PFSK-1 (cell line): Measurements from ENCODE around the gene HS6ST3.

Experiments
- FOXP2 ChIP-seq: optimal IDR thresholded peaks from 2 replicates; pipeline ENCODE3; 2011; ENCODE audit warnings: borderline replicate concordance, control low read depth, inconsistent platforms; ENCODE audit not compliant: insufficient read depth; ENCODE audit errors: extremely low read length, extremely low read depth
- POLR2AphosphoS5 ChIP-seq: IDR thresholded peaks from 2 replicates; pipeline ENCODE4 v1.6.1; 2012; ENCODE audit warnings: low read depth, mild to moderate bottlenecking, control low read depth, low read length, moderate library complexity
- SIN3A ChIP-seq: IDR thresholded peaks from 2 replicates; pipeline ENCODE4 v1.6.1; 2012; ENCODE audit warnings: mild to moderate bottlenecking, low read length, moderate library complexity, borderline replicate concordance; ENCODE audit not compliant: insufficient read depth
- TAF1 ChIP-seq: IDR thresholded peaks from 2 replicates; pipeline ENCODE4 v1.6.1; 2012; ENCODE audit warnings: low read length, control low read depth, borderline replicate concordance; ENCODE audit not compliant: insufficient read depth
- TF ChIP-seq, protein P1 (sequence below), 2 experiments: IDR thresholded peaks; 2 replicates each; pipeline versions ENCODE4 v1.6.1 to v1.8.0; 2011 to 2012; ENCODE audit warnings: low read depth in 2 of 2, low read length in 2 of 2, control low read depth in 1 of 2, inconsistent platforms in 1 of 2, mild to moderate bottlenecking in 1 of 2, moderate library complexity in 1 of 2; ENCODE audit not compliant: insufficient read depth in 1 of 2

HS6ST3 gene

DNA sequence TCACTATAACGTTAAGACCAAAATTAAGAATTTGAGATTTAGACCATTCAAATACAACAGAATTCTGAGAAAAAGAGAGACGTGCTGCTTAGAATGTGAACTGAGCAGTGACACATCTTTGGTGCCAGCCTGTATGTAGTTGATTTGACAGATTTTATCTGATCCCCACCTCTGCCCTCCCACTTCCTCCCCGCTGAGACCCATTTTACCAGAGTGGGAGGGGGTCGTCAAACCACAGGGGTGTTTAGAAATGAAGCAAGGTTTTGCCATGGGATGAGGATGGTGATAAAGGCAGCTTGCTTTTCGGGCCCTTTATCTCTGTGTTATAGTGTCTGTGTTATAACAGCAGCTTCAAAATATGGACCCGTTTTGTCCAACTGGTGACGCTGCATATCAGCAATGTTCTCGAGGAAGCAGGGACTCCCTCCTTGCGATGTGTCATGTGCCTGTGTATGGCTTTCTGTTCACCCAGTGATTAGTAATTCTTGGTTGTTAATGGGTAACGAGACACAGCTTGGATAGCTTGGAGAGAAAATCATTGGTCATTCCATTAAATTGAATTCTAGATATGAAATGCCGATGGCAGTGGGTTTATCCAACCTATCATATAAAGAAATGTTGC lies 125.0 kb downstream of the HS6ST3 start:
- no peak for TF ChIP-seq FOXP2
- TF ChIP-seq SIN3A = no peak
- no peak for TF ChIP-seq POLR2AphosphoS5

DNA sequence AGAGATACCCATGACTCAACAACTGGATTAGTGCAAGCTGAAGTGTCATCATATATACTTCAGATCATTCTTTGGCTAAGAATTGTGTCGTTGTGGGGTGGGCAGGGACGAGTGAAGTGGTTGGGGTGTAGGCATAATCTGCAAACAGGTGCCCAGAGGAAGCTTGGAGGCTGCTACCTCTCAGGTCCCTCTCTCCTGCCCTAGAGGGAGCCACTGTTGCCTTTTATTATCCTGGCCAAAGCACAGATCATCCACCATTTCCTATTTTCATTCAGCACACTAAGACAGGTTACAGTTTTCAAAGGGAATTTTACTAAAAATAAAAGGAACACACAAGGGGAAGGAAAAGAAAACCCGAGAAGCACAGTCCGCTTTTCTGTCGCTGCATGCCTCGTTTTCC lies 126.6 kb downstream of the HS6ST3 start:
- TF ChIP-seq TAF1 (no peak), FOXP2 (no peak), SIN3A (no peak), POLR2AphosphoS5 (no peak)
- TF ChIP-seq, protein P1, sequence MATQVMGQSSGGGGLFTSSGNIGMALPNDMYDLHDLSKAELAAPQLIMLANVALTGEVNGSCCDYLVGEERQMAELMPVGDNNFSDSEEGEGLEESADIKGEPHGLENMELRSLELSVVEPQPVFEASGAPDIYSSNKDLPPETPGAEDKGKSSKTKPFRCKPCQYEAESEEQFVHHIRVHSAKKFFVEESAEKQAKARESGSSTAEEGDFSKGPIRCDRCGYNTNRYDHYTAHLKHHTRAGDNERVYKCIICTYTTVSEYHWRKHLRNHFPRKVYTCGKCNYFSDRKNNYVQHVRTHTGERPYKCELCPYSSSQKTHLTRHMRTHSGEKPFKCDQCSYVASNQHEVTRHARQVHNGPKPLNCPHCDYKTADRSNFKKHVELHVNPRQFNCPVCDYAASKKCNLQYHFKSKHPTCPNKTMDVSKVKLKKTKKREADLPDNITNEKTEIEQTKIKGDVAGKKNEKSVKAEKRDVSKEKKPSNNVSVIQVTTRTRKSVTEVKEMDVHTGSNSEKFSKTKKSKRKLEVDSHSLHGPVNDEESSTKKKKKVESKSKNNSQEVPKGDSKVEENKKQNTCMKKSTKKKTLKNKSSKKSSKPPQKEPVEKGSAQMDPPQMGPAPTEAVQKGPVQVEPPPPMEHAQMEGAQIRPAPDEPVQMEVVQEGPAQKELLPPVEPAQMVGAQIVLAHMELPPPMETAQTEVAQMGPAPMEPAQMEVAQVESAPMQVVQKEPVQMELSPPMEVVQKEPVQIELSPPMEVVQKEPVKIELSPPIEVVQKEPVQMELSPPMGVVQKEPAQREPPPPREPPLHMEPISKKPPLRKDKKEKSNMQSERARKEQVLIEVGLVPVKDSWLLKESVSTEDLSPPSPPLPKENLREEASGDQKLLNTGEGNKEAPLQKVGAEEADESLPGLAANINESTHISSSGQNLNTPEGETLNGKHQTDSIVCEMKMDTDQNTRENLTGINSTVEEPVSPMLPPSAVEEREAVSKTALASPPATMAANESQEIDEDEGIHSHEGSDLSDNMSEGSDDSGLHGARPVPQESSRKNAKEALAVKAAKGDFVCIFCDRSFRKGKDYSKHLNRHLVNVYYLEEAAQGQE (IDR thresholded peaks at IDR 0.05; ENCODE audit: insufficient read depth in 1 of 2, low read depth in 2 of 2, low read length in 2 of 2) = no peak

DNA sequence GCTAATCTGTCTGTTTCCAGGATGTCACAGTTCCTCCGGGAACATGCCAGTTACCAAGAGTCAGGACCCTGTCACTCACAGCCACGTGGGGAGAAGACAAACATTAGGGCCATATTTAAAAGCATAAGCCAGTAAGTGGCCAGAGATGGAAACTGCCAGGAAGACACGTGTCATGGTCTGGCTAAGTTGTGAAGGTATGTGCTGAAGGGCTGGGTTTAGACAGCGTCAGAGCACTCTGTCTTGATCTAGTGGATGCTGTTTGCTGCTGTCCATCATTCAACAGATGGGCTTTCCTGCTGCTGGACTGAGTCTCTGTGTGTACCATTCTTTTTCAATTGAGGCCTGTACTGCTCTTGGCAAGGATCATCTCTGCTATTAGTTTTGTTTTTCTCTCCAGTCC lies 128.6 kb downstream of the HS6ST3 start:
- TF ChIP-seq SIN3A (no peak), TAF1 (no peak), POLR2AphosphoS5 (no peak), FOXP2 (no peak)
- TF ChIP-seq, protein P1 (IDR thresholded peaks at IDR 0.05; ENCODE audit: insufficient read depth in 1 of 2, low read depth in 2 of 2, low read length in 2 of 2) = no peak

DNA sequence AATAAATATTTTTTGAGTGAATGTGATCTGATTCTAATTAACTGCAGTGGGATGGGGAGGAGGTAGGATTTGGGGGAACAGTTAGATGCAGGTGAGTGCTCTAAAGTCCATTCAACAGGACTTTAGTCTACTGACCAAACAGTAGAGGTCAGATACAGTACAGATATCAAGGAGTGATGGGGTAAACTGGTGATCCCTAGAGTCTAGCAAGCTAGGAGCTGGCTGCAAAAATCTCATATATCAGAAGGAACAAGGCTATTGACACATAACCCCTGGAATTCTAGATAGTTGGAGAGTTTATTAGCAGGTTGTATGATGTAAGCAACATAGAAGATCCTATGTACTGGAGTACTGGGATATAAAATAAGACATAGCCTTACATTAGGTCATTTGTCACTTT lies 131.6 kb downstream of the HS6ST3 start:
- TF ChIP-seq TAF1 (no peak), FOXP2 (no peak), POLR2AphosphoS5 (no peak), SIN3A (no peak)
- TF ChIP-seq, protein P1 (IDR thresholded peaks at IDR 0.05; ENCODE audit: insufficient read depth in 1 of 2, low read depth in 2 of 2, low read length in 2 of 2) = no peak

DNA sequence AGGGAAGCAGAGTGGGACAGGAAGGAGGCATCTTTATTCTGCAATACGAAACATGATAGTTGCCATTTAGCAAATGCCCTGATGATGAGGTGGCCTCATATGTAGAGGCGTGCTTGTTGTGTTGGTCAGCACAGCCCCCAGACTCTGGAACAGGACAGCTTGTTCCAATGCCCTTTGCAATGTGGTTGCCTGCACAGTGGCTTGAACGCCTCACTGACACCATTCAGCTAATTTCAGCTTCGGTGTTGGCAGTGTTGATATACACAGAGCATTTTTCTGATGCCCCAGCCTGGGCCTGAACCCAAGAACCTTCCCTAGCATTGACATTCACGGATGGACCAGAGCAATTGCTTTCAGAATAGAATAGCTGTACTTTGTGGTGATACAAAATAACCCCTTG lies 133.3 kb downstream of the HS6ST3 start:
- TF ChIP-seq, protein P1 (IDR thresholded peaks at IDR 0.05; ENCODE audit: insufficient read depth in 1 of 2, low read depth in 2 of 2, low read length in 2 of 2) = no peak
- no peak for TF ChIP-seq SIN3A
- TF ChIP-seq FOXP2 = no peak
- TF ChIP-seq TAF1 = no peak
- no peak for TF ChIP-seq POLR2AphosphoS5
